K562 (cell line): ENCODE data around the gene NACA. TPM values are rescaled to one million over a fixed set of nuclear protein-coding genes. Genes with fewer than 3 reads are reported as not detected.
A peak's percentile ranks its signal among the peaks of the same experiment; 100 is the strongest.

Experiments used
- ELF1 ChIP-seq: fragments of 200-800 bp; sonication (Bioruptor generic); IDR thresholded peaks from 2 replicates; pipeline ENCODE4 v1.6.1; 2016; ENCODE audit warnings: missing genetic modification characterization, missing compliant biosample characterization
- ETV6 ChIP-seq, 3 experiments: fragments of 150-350 bp in 1 of 3; sonication (generic) in 1 of 3; formaldehyde crosslinking in 1 of 3; IDR thresholded peaks; 2 replicates each; pipeline versions ENCODE4 v1.6.1 to v1.8.0; 2014 to 2022; ENCODE audit warnings: borderline replicate concordance in 2 of 3, low read depth in 2 of 3, antibody characterized with exemption in 1 of 3, low read length in 1 of 3, mild to moderate bottlenecking in 1 of 3, missing genetic modification reagents in 1 of 3
- EWSR1 ChIP-seq: fragments of 450-650 bp; IDR thresholded peaks from 2 replicates; pipeline ENCODE4 v1.6.1; 2018; ENCODE audit warnings: borderline replicate concordance, mild to moderate bottlenecking, low read depth, moderate library complexity; ENCODE audit not compliant: partially characterized antibody
- FIP1L1 ChIP-seq: fragments of 200-400 bp; formaldehyde crosslinking; IDR thresholded peaks from 2 replicates; pipeline ENCODE4 v1.6.1; 2018; ENCODE audit warnings: mild to moderate bottlenecking, low read depth, low read length; ENCODE audit not compliant: poor library complexity, severe bottlenecking
- FOSL1 ChIP-seq: fragments of 200-800 bp; sonication (Bioruptor generic); conservative IDR thresholded peaks from 2 replicates; pipeline ENCODE4 v1.6.1; 2016; ENCODE audit warnings: missing genetic modification characterization, missing compliant biosample characterization
- GATA2 ChIP-seq: sonication (generic); formaldehyde crosslinking; IDR thresholded peaks from 2 replicates; pipeline ENCODE4 v1.4.0; 2020; ENCODE audit warnings: mild to moderate bottlenecking, missing genetic modification reagents
- KDM1A ChIP-seq, 2 experiments: fragments of 450-650 bp; IDR thresholded peaks; 2 replicates each; pipeline ENCODE4 v1.6.1; 2016; ENCODE audit warnings: mild to moderate bottlenecking in 2 of 2
- MYC ChIP-seq, 2 experiments: fragments of 250-450 bp in 1 of 2; sonication (Bioruptor Pico) in 1 of 2; IDR thresholded peaks; 2 replicates each; pipeline versions ENCODE4 v1.5.1 to v1.6.1; 2012 to 2021; ENCODE audit warnings: low read depth in 2 of 2, borderline replicate concordance in 1 of 2, improper control_type of control experiment in 1 of 2, low read length in 1 of 2, mild to moderate bottlenecking in 1 of 2, moderate library complexity in 1 of 2
- NUFIP1 ChIP-seq: fragments of 450-650 bp; IDR thresholded peaks from 2 replicates; pipeline ENCODE4 v1.6.1; 2018; ENCODE audit not compliant: partially characterized antibody
- POU5F1 ChIP-seq: fragments of 150-350 bp; IDR thresholded peaks from 2 replicates; pipeline ENCODE4 v1.6.1; 2014; ENCODE audit warnings: borderline replicate concordance, low read length, low read depth, mild to moderate bottlenecking; ENCODE audit not compliant: partially characterized antibody
- PTTG1 ChIP-seq: fragments of 450-650 bp; IDR thresholded peaks from 2 replicates; pipeline ENCODE4 v1.6.1; 2016; ENCODE audit warnings: low read depth, mild to moderate bottlenecking, missing genetic modification characterization, missing compliant biosample characterization
- RBM22 ChIP-seq: fragments of 200-400 bp; formaldehyde crosslinking; IDR thresholded peaks from 2 replicates; pipeline ENCODE4 v1.6.1; 2018; ENCODE audit warnings: low read length, low read depth; ENCODE audit not compliant: poor library complexity, severe bottlenecking
- SAFB2 ChIP-seq: fragments of 200-400 bp; formaldehyde crosslinking; IDR thresholded peaks from 2 replicates; pipeline ENCODE4 v1.6.1; 2018; ENCODE audit warnings: borderline replicate concordance, low read length, low read depth, moderate library complexity; ENCODE audit not compliant: severe bottlenecking
- SMARCC2 ChIP-seq: fragments of 450-650 bp; IDR thresholded peaks from 2 replicates; pipeline ENCODE4 v1.6.1; 2017; ENCODE audit warnings: antibody characterized with exemption, moderate library complexity, mild to moderate bottlenecking, low read depth
- SP1 ChIP-seq: sonication (generic); formaldehyde crosslinking; IDR thresholded peaks from 2 replicates; pipeline ENCODE4 v1.8.1; 2022; ENCODE audit warnings: mild to moderate bottlenecking, missing genetic modification reagents
- STAT6 ChIP-seq: sonication (generic); formaldehyde crosslinking; IDR thresholded peaks from 2 replicates; pipeline ENCODE4 v1.8.1; 2023; ENCODE audit warnings: mild to moderate bottlenecking, missing genetic modification reagents
- TAF7 ChIP-seq: fragments of 450-650 bp; IDR thresholded peaks from 2 replicates; pipeline ENCODE4 v1.6.1; 2016; ENCODE audit warnings: missing genetic modification characterization, missing compliant biosample characterization
- TBL1XR1 ChIP-seq, 2 experiments: IDR thresholded peaks; 2 replicates each; pipeline ENCODE4 v1.6.1; 2012; ENCODE audit warnings: improper control_type of control experiment in 2 of 2, low read length in 2 of 2, mild to moderate bottlenecking in 1 of 2
- TCF15 ChIP-seq: fragments of 250-450 bp; sonication (Bioruptor Pico); IDR thresholded peaks from 2 replicates; pipeline ENCODE4 v1.8.0; 2022; ENCODE audit warnings: moderate library complexity, mild to moderate bottlenecking, inconsistent platforms
- TCF7L2 ChIP-seq: fragments of 150-350 bp; IDR thresholded peaks from 2 replicates; pipeline ENCODE4 v1.6.1; 2016; ENCODE audit warnings: low read depth, mild to moderate bottlenecking, low read length, moderate library complexity
- TGIF2 ChIP-seq: sonication (generic); formaldehyde crosslinking; IDR thresholded peaks from 2 replicates; pipeline ENCODE4 v1.8.1; 2022; ENCODE audit warnings: mild to moderate bottlenecking, missing genetic modification reagents, moderate library complexity
- ZBTB26 ChIP-seq: fragments of 450-650 bp; formaldehyde crosslinking; IDR thresholded peaks from 2 replicates; pipeline ENCODE4 v1.4.0; 2022; ENCODE audit warnings: missing genetic modification characterization
- ZNF143 ChIP-seq: sonication (generic); formaldehyde crosslinking; IDR thresholded peaks from 2 replicates; pipeline ENCODE4 v1.9.0; 2022; ENCODE audit warnings: mild to moderate bottlenecking, missing genetic modification reagents
- ZNF354B ChIP-seq: fragments of 250-450 bp; sonication (Bioruptor Pico); IDR thresholded peaks from 2 replicates; pipeline ENCODE4 v1.4.0; 2020
- ZNF764 ChIP-seq: fragments of 250-450 bp; sonication (Bioruptor Pico); IDR thresholded peaks from 2 replicates; pipeline ENCODE4 v1.4.0; 2020; ENCODE audit warnings: low read depth, mild to moderate bottlenecking, moderate library complexity
- ZSCAN29 ChIP-seq: fragments of 450-650 bp; IDR thresholded peaks from 2 replicates; pipeline ENCODE4 v1.6.1; 2017
- ZZZ3 ChIP-seq: fragments of 450-650 bp; IDR thresholded peaks from 2 replicates; pipeline ENCODE4 v1.6.1; 2016; ENCODE audit warnings: antibody characterized with exemption, mild to moderate bottlenecking, moderate library complexity
- polyA plus RNA-seq, 8 experiments: library from polyadenylated mRNA; depleted of rRNA in 4 of 8; stranded (reverse) in 5 of 8; unstranded in 3 of 8; fragments of >200 nt; fragmentation: Nextera tagmentation in 2 of 8; fragmentation: Illumina TruSeq in 1 of 8; extraction: Ambion mirVana in 2 of 8; extraction: Trizol in 1 of 8; gene quantifications; 2 replicates each; pipeline versions ENCODE4 v1.2.1 to v1.2.3, GENCODE V29; 2011 to 2014; ENCODE audit warnings: inconsistent platforms in 1 of 8, missing spikeins in 1 of 8
- total RNA-seq, 7 experiments: library from RNA; depleted of rRNA in 6 of 7; stranded (reverse); fragments of >200 nt in 6 of 7; fragmentation: Illumina TruSeq in 2 of 7; extraction: Trizol in 2 of 7; gene quantifications; 2 replicates each; pipeline versions ENCODE4 v1.2.1 to v1.2.3, GENCODE V29; 2011 to 2021; ENCODE audit warnings: low replicate concordance in 1 of 7

The NACA gene
- total and polyA plus RNA-seq, 9 of the 15 experiments (the other 6 are each of a cell fraction or from before 2014, with no cell fraction given), result 1,030 to 2,416 (median 1,645) TPM

GRCh38 chr12:56688846-56689109 lies 36.3 kb downstream of the NACA start (continued):
- TF ChIP-seq FIP1L1 (no peak), TCF7L2 (no peak), TAF7 (tag) (no peak), FOSL1 (tag) (peak; percentile 62; the same call in 1 of the 2 replicates), ZNF354B (CRISPR knock-in tag) (no peak), TGIF2 (CRISPR knock-in tag) (no peak), KDM1A (IDR thresholded peaks at IDR 0.05) (no peak), ZBTB26 (no peak), PTTG1 (tag) (no peak), ZNF143 (CRISPR knock-in tag) (no peak), POU5F1 (no peak), STAT6 (no peak), SAFB2 (no peak), ZSCAN29 (no peak), ZNF764 (CRISPR knock-in tag) (no peak), TCF15 (no peak), RBM22 (no peak), NUFIP1 (no peak), ETV6 (IDR thresholded peaks at IDR 0.05; ENCODE audit: borderline replicate concordance in 1 of 2, low read depth in 2 of 2, low read length in 1 of 2) (no peak), ETV6 (CRISPR knock-in tag; IDR thresholded peaks at IDR 0.05; ENCODE audit: borderline replicate concordance) (no peak), ELF1 (no peak), ZZZ3 (no peak), SP1 (CRISPR knock-in tag) (no peak), EWSR1 (no peak), MYC (IDR thresholded peaks at IDR 0.05; ENCODE audit: low read depth, low read length) (no peak), MYC (CRISPR knock-in tag; IDR thresholded peaks at IDR 0.05; ENCODE audit: borderline replicate concordance, low read depth) (no peak), TBL1XR1 (IDR thresholded peaks at IDR 0.05; ENCODE audit: low read length in 2 of 2) (no peak), SMARCC2 (peak; percentile 15; the same call in 1 of the 2 replicates), GATA2 (no peak)
